NCI-H146 treated with DMSO at 0.1 percent for 48 hours (cell line): ENCODE measurements around the gene SIK3.
A peak's percentile ranks its signal among the peaks of the same experiment; 100 is the strongest.
"Not testable (repeated sequence)": the region's sequence is repeated elsewhere in the genome, so short reads cannot be mapped to it uniquely, and the experiment has no call there.

ENCODE experiments used
- DNase-seq: peaks from one replicate; lab custom pipeline; 2025; ENCODE audit not compliant: unreplicated experiment; lab: John Stamatoyannopoulos, UW

SIK3 gene

GRCh38 chr11:117050121-117050520 lies 48.1 kb downstream of the SIK3 start:
- DNase-seq, result not testable (repeated sequence)

- not testable (repeated sequence) for DNase-seq
Measured at GRCh38 chr11:117046627-117047026, 51.6 kb downstream of the SIK3 start.

- no peak for DNase-seq
Measured at GRCh38 chr11:117045956-117046355, 52.3 kb downstream of the SIK3 start.

- DNase-seq, result no peak
Measured at GRCh38 chr11:117045196-117045595, 53.0 kb downstream of the SIK3 start.

- DNase-seq, result no peak
Measured at GRCh38 chr11:117044287-117045035, 53.8 kb downstream of the SIK3 start.

- DNase-seq, result peak; percentile 3
Measured at GRCh38 chr11:117042689-117043088, 55.5 kb downstream of the SIK3 start.

- no peak for DNase-seq
Measured at GRCh38 chr11:117039900-117040299, 58.3 kb downstream of the SIK3 start.

- no peak for DNase-seq
Measured at GRCh38 chr11:117039270-117039669, 59.0 kb downstream of the SIK3 start.

- no peak for DNase-seq
Measured at GRCh38 chr11:117037975-117038350, 60.3 kb downstream of the SIK3 start.

- DNase-seq, result peak; percentile 20
Measured at GRCh38 chr11:117037279-117037974, 60.8 kb downstream of the SIK3 start.

GRCh38 chr11:117034901-117035300 lies 63.3 kb downstream of the SIK3 start:
- no peak for DNase-seq

GRCh38 chr11:117026593-117027330 lies 71.5 kb downstream of the SIK3 start:
- no peak for DNase-seq

GRCh38 chr11:117023707-117024106 lies 74.5 kb downstream of the SIK3 start:
- DNase-seq, result not testable (repeated sequence)

- no peak for DNase-seq
Measured at GRCh38 chr11:117023178-117023577, 75.0 kb downstream of the SIK3 start.

GRCh38 chr11:117022526-117022925 lies 75.7 kb downstream of the SIK3 start:
- DNase-seq, result no peak

GRCh38 chr11:117020869-117021564 lies 77.2 kb downstream of the SIK3 start:
- no peak for DNase-seq

GRCh38 chr11:117020287-117020686 lies 77.9 kb downstream of the SIK3 start:
- DNase-seq, result no peak

- DNase-seq, result no peak
Measured at GRCh38 chr11:117019871-117020270, 78.4 kb downstream of the SIK3 start.

GRCh38 chr11:117017456-117017855 lies 80.8 kb downstream of the SIK3 start:
- DNase-seq, result no peak

GRCh38 chr11:117016747-117017146 lies 81.5 kb downstream of the SIK3 start:
- no peak for DNase-seq

- no peak for DNase-seq
Measured at GRCh38 chr11:117016246-117016645, 82.0 kb downstream of the SIK3 start.
